SK-N-SH (cell line): ENCODE data around the gene ENTPD8. TPM values are rescaled to one million over a fixed set of nuclear protein-coding genes. Genes with fewer than 3 reads are reported as not detected.

ENCODE experiments used
- CTCF ChIA-PET: fragments of 300-600, 350-600 bp; formaldehyde crosslinking; extraction: SDS; loops from one replicate; lab custom pipeline; 2021; lab: Yijun Ruan, JAX
- POLR2A ChIA-PET: fragments of 350-600 bp; sonication (Branson Sonifier 250); formaldehyde crosslinking; extraction: SDS; loops from one replicate; lab custom pipeline; 2020; ENCODE audit warnings: antibody characterized with exemption, inconsistent platforms; lab: Yijun Ruan, JAX
- DNase-seq: peaks from one replicate; pipeline ENCODE4 v3.0.0; 2012
- H2AFZ ChIP-seq: fragments of 200-600 bp; sonication (generic); 2 replicates; pipeline ENCODE4 v1.8.1; 2016; ENCODE audit warnings: antibody characterized with exemption, mild to moderate bottlenecking, low read depth
- H3F3A ChIP-seq: fragments of 200-600 bp; sonication (generic); replicated peaks from 2 replicates; pipeline ENCODE3; 2016; ENCODE audit warnings: antibody characterized with exemption, mild to moderate bottlenecking; ENCODE audit not compliant: insufficient read depth
- H3K27ac ChIP-seq, 2 experiments: fragments of 200-500 bp in 1 of 2; fragments of 200-600 bp in 1 of 2; sonication (Bioruptor generic) in 1 of 2; sonication (generic), shearing (Covaris generic) in 1 of 2; 2 replicates each; pipeline versions ENCODE4 v1.5.1 to v1.6.1; 2014 to 2016; ENCODE audit warnings: low read depth in 2 of 2, inconsistent platforms in 1 of 2, low read length in 1 of 2, mild to moderate bottlenecking in 1 of 2, mixed read lengths in 1 of 2
- H3K27me3 ChIP-seq: fragments of 200-600 bp; sonication (generic), shearing (Covaris generic); 2 replicates; pipeline ENCODE4 v1.6.1; 2016; ENCODE audit warnings: mixed run types; ENCODE audit not compliant: insufficient read depth
- H3K36me3 ChIP-seq, 2 experiments: fragments of 200-500 bp in 1 of 2; fragments of 200-600 bp in 1 of 2; sonication (Bioruptor generic) in 1 of 2; sonication (generic) in 1 of 2; replicated peaks in 1 of 2; 2 replicates each; pipeline versions ENCODE3 to v1.5.1; 2014 to 2016; ENCODE audit warnings: low read length in 1 of 2, mild to moderate bottlenecking in 1 of 2; ENCODE audit not compliant: insufficient read depth in 2 of 2, control insufficient read depth in 1 of 2
- H3K4me1 ChIP-seq, 2 experiments: fragments of 200-500 bp in 1 of 2; fragments of 200-600 bp in 1 of 2; sonication (Bioruptor generic) in 1 of 2; sonication (generic), shearing (Covaris generic) in 1 of 2; 2 replicates each; pipeline versions ENCODE4 v1.5.1 to v1.6.1; 2014 to 2016; ENCODE audit warnings: low read depth in 1 of 2, low read length in 1 of 2, mixed run types in 1 of 2; ENCODE audit not compliant: insufficient read depth in 2 of 2, control insufficient read depth in 1 of 2
- H3K4me2 ChIP-seq: fragments of 200-600 bp; sonication (generic), shearing (Covaris generic); 2 replicates; pipeline ENCODE4 v1.6.1; 2017; ENCODE audit warnings: mixed run types
- H3K4me3 ChIP-seq, 2 experiments: fragments of 200-500 bp in 1 of 2; fragments of 200-600 bp in 1 of 2; sonication (Bioruptor generic) in 1 of 2; sonication (generic), shearing (Covaris generic) in 1 of 2; 2 replicates each; pipeline versions ENCODE4 v1.5.1 to v1.8.1; 2014 to 2016; ENCODE audit warnings: low read depth in 2 of 2, inconsistent platforms in 1 of 2, low read length in 1 of 2, mild to moderate bottlenecking in 1 of 2, mixed read lengths in 1 of 2, moderate library complexity in 1 of 2
- H3K79me2 ChIP-seq: fragments of 200-600 bp; sonication (generic); 2 replicates; pipeline ENCODE4 v1.8.1; 2017; ENCODE audit warnings: mild to moderate bottlenecking; ENCODE audit not compliant: insufficient read depth
- H3K9ac ChIP-seq: fragments of 200-600 bp; sonication (generic); 2 replicates; pipeline ENCODE4 v1.6.1; 2017; ENCODE audit warnings: mixed run types
- H3K9me2 ChIP-seq: fragments of 200-600 bp; sonication (generic); 2 replicates; pipeline ENCODE4 v1.6.1; 2017; ENCODE audit warnings: mixed run types
- H3K9me3 ChIP-seq: fragments of 200-600 bp; sonication (generic); 2 replicates; pipeline ENCODE4 v1.6.1; 2017; ENCODE audit warnings: mixed run types, mild to moderate bottlenecking, moderate library complexity
- H4K20me1 ChIP-seq: fragments of 200-600 bp; sonication (generic); 2 replicates; pipeline ENCODE4 v1.6.1; 2017; ENCODE audit warnings: mild to moderate bottlenecking, mixed run types; ENCODE audit not compliant: insufficient read depth
- EZH2phosphoT487 ChIP-seq: fragments of 200-600 bp; sonication (generic); IDR thresholded peaks from 2 replicates; pipeline ENCODE4 v1.6.1; 2017; ENCODE audit warnings: low read depth, mixed run types, mild to moderate bottlenecking, antibody characterized with exemption, moderate library complexity, borderline replicate concordance
- FOSL2 ChIP-seq: IDR thresholded peaks from 2 replicates; pipeline ENCODE4 v1.4.0; 2012; ENCODE audit warnings: low read depth, mild to moderate bottlenecking, moderate library complexity, borderline replicate concordance
- FOXJ3 ChIP-seq: sonication (generic); formaldehyde crosslinking; IDR thresholded peaks from 2 replicates; pipeline ENCODE4 v1.5.1; 2020; ENCODE audit warnings: mild to moderate bottlenecking, missing genetic modification reagents
- GABPA ChIP-seq: IDR thresholded peaks from 2 replicates; pipeline ENCODE4 v1.4.0; 2012; ENCODE audit warnings: low read depth, mild to moderate bottlenecking
- MEF2A ChIP-seq: IDR thresholded peaks from 2 replicates; pipeline ENCODE4 v1.4.0; 2012; ENCODE audit warnings: low read depth, borderline replicate concordance
- NFIC ChIP-seq: IDR thresholded peaks from 2 replicates; pipeline ENCODE4 v1.4.0; 2012; ENCODE audit warnings: borderline replicate concordance
- NRF1 ChIP-seq: IDR thresholded peaks from 2 replicates; pipeline ENCODE4 v1.6.1; 2012; ENCODE audit warnings: low read depth, mild to moderate bottlenecking, low read length
- TCF12 ChIP-seq: IDR thresholded peaks from 2 replicates; pipeline ENCODE4 v1.4.0; 2012
- USF2 ChIP-seq: fragments of 150-350 bp; IDR thresholded peaks from 2 replicates; pipeline ENCODE4 v1.6.1; 2017; ENCODE audit warnings: antibody characterized with exemption, low read length, low read depth, borderline replicate concordance
- WGBS: methylation state at CpG from one replicate; pipeline ENCODE4 v1.1.6; 2017; ENCODE audit warnings: low lambda C conversion rate; 5-methylcytosine and 5-hydroxymethylcytosine counted together
- polyA plus RNA-seq, 3 experiments: library from polyadenylated mRNA; depleted of rRNA; stranded (reverse); fragments of >200 nt; gene quantifications; 2 replicates each; pipeline ENCODE4 v1.2.3, GENCODE V29; 2012
- TF ChIP-seq, protein P1 (sequence below): IDR thresholded peaks from 2 replicates; pipeline ENCODE4 v1.4.0; 2012; ENCODE audit warnings: low read depth, borderline replicate concordance

The ENTPD8 gene
- polyA plus RNA-seq, 1 of the 3 experiments (the other 2 are of a cell fraction): 0.30 TPM

GRCh38 chr9:137456061-137456863, 15.1 kb upstream of the ENTPD8 start:
- peaks cover 16% of the 10 kb centered on the region for H4K20me1 ChIP-seq

GRCh38 chr9:137455359-137455991, 14.3 kb upstream of the ENTPD8 start:
- peaks cover 10% of the 10 kb centered on the region; the same call in 1 of the 2 replicates for H3K79me2 ChIP-seq
- TF ChIP-seq MEF2A (no peak), NRF1 (no peak), EZH2phosphoT487 (no peak), FOXJ3 (no peak)
- TF ChIP-seq, all 33 proteins: peak for 0
- WGBS: 93% methylated on average over 4 of the region's 18 CpGs
- Histone ChIP-seq H3K9me3 (no peaks in the 10 kb centered on the region), H3K9ac (no peak overlapping the region), H3K27me3 (no peaks in the 10 kb centered on the region), H4K20me1 (peaks cover 16% of the 10 kb centered on the region), H3F3A (no peaks in the 10 kb centered on the region), H3K4me3 (no peak overlapping the region), H3K27ac (peak overlapping the region in 1 of 2 experiments; percentile 83; a peak in 2 of 4 replicates), H3K36me3 (peaks cover 0 to 34% of the 10 kb centered on the region in 2 experiments), H2AFZ (no peak overlapping the region), H3K9me2 (no peaks in the 10 kb centered on the region), H3K4me1 (peaks cover 18 to 51% of the 10 kb centered on the region in 2 experiments), H3K4me2 (no peak overlapping the region)
- POLR2A ChIA-PET: no interaction called here
- CTCF ChIA-PET: interaction anchor here (1.1 to 5.7 kb wide), 4 partner anchors 11 to 154 kb away, joined by 3 to 53 read pairs (median 8); partner anchors contain the start of genes ENTPD8, EXD3, NOXA1 and NRARP
- DNase-seq: no peak

More at GRCh38 chr9:137456061-137456863, 15.1 kb upstream of the ENTPD8 start:
- POLR2A ChIA-PET: no interaction called here
- no peaks in the 10 kb centered on the region for H3K9me3 ChIP-seq
- H3K27me3 ChIP-seq: no peaks in the 10 kb centered on the region
- no peak overlapping the region for H3K9ac ChIP-seq
- CTCF ChIA-PET: interaction anchor here (1.1 to 5.7 kb wide), 5 partner anchors 12 to 169 kb away, joined by 3 to 53 read pairs (median 6); partner anchors contain the start of genes ENTPD8, EXD3, NOXA1 and NRARP
- H3K27ac ChIP-seq: peak overlapping the region in 1 of 2 experiments; percentile 39; a peak in 1 of 4 replicates
- H3K36me3 ChIP-seq: peaks cover 0 to 34% of the 10 kb centered on the region in 2 experiments
- DNase-seq: no peak
- no peaks in the 10 kb centered on the region for H3K9me2 ChIP-seq
- H3K4me1 ChIP-seq: peaks cover 18 to 51% of the 10 kb centered on the region in 2 experiments
- no peak overlapping the region for H2AFZ ChIP-seq
- no peaks in the 10 kb centered on the region for H3F3A ChIP-seq
- peak overlapping the region; percentile 98; the same call in 1 of the 2 replicates for H3K4me2 ChIP-seq
- no peak overlapping the region for H3K4me3 ChIP-seq
- WGBS: 90% methylated on average over 10 of the region's 12 CpGs
- H3K79me2 ChIP-seq: peaks cover 10% of the 10 kb centered on the region; the same call in 1 of the 2 replicates
- TF ChIP-seq TCF12: no peak
- no peak for TF ChIP-seq GABPA
- TF ChIP-seq, protein P1, sequence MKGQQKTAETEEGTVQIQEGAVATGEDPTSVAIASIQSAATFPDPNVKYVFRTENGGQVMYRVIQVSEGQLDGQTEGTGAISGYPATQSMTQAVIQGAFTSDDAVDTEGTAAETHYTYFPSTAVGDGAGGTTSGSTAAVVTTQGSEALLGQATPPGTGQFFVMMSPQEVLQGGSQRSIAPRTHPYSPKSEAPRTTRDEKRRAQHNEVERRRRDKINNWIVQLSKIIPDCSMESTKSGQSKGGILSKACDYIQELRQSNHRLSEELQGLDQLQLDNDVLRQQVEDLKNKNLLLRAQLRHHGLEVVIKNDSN: no peak
- no peak for TF ChIP-seq USF2
- no peak for TF ChIP-seq FOSL2
- TF ChIP-seq NFIC: no peak
